Common myeloid progenitor, CD34-positive (primary cell): Measurements from ENCODE around the gene C11orf21.
"Not testable (repeated sequence)": the region's sequence is repeated elsewhere in the genome, so short reads cannot be mapped to it uniquely, and the experiment has no call there.

Experiments used
- CTCF ChIA-PET: fragments of 350-600 bp; sonication (Branson Sonifier 250); formaldehyde crosslinking; loops from one replicate; lab custom pipeline; 2021; ENCODE audit warnings: antibody characterized with exemption; lab: Charles Lee
- POLR2A ChIA-PET: fragments of 350-600 bp; sonication (Branson Sonifier 250); formaldehyde crosslinking; loops from one replicate; lab custom pipeline; 2021; ENCODE audit warnings: antibody characterized with exemption; lab: Charles Lee
- DNase-seq, 3 donors: peaks; one replicate each; pipeline versions ENCODE4 v3.0.0 to v3.0.0-alpha.2; 2013
- H3K27ac ChIP-seq, 2 experiments: 1 replicate in 1 of 2; 2 replicates in 1 of 2; pipeline ENCODE4 v1.7.0; 2013; ENCODE audit warnings: inconsistent platforms in 2 of 2, low read length in 2 of 2, mild to moderate bottlenecking in 2 of 2, low read depth in 1 of 2, moderate library complexity in 1 of 2; ENCODE audit not compliant: severe bottlenecking in 2 of 2, insufficient read depth in 1 of 2, poor library complexity in 1 of 2
- H3K27me3 ChIP-seq, 5 experiments: replicated peaks in 2 of 5; 1 replicate in 3 of 5; 2 replicates in 2 of 5; pipeline versions ENCODE4 v1.6.1 to v1.7.0; 2013; ENCODE audit warnings: low read length in 4 of 5, mild to moderate bottlenecking in 2 of 5, moderate library complexity in 2 of 5, inconsistent platforms in 1 of 5; ENCODE audit not compliant: insufficient read depth in 5 of 5, control insufficient read depth in 4 of 5
- H3K36me3 ChIP-seq, 4 experiments: 1 replicate in 2 of 4; 2 replicates in 2 of 4; pipeline versions ENCODE4 v1.6.1 to v1.7.0; 2013; ENCODE audit warnings: low read length in 3 of 4, control low read depth in 1 of 4, mild to moderate bottlenecking in 1 of 4; ENCODE audit not compliant: control insufficient read depth in 4 of 4, insufficient read depth in 4 of 4
- H3K4me1 ChIP-seq, 4 experiments: 1 replicate in 3 of 4; 2 replicates in 1 of 4; pipeline versions ENCODE4 v1.6.1 to v1.7.1; 2013; ENCODE audit warnings: low read length in 3 of 4, mild to moderate bottlenecking in 3 of 4, control low read depth in 1 of 4, inconsistent platforms in 1 of 4, moderate library complexity in 1 of 4; ENCODE audit not compliant: control insufficient read depth in 4 of 4, insufficient read depth in 4 of 4; ENCODE audit errors: control extremely low read depth in 1 of 4
- H3K4me3 ChIP-seq, 7 experiments: 1 replicate in 4 of 7; 2 replicates in 3 of 7; pipeline versions ENCODE4 v1.5.1 to v1.7.0; 2013; ENCODE audit warnings: mild to moderate bottlenecking in 7 of 7, low read length in 6 of 7, moderate library complexity in 6 of 7, inconsistent platforms in 2 of 7, low read depth in 2 of 7, control low read depth in 1 of 7; ENCODE audit not compliant: insufficient read depth in 4 of 7, control insufficient read depth in 1 of 7; ENCODE audit errors: extremely low read depth in 1 of 7
- H3K9me3 ChIP-seq, 5 experiments: 1 replicate in 4 of 5; 2 replicates in 1 of 5; pipeline versions ENCODE4 v1.6.1 to v1.7.1; 2013; ENCODE audit warnings: low read length in 4 of 5, mild to moderate bottlenecking in 2 of 5, inconsistent platforms in 1 of 5, low read depth in 1 of 5, moderate library complexity in 1 of 5; ENCODE audit not compliant: control insufficient read depth in 4 of 5, insufficient read depth in 2 of 5; ENCODE audit errors: control extremely low read depth in 1 of 5
- WGBS: methylation state at CpG from one replicate; pipeline ENCODE4 v1.1.5; 2013; ENCODE audit not compliant: insufficient coverage; 5-methylcytosine and 5-hydroxymethylcytosine counted together

C11orf21 gene

GRCh38 chr11:2286350-2286749, 15.4 kb downstream of the C11orf21 start:
- H3K27ac ChIP-seq, DNase-seq, H3K27me3 ChIP-seq, H3K4me1 ChIP-seq, POLR2A ChIA-PET, H3K4me3 ChIP-seq, H3K36me3 ChIP-seq: not testable (repeated sequence)
- H3K9me3 ChIP-seq: peaks cover 0 to 15% (median 2%) of the 10 kb centered on the region in 5 experiments
- CTCF ChIA-PET: interaction anchor here (1.2 kb wide), 1 partner anchor 89 kb away, joined by 3 read pairs; no protein-coding TSS in a partner anchor
- 94% methylated on average over 9 of the region's 13 CpGs for WGBS

- ChIA-PET POLR2A (interaction anchor here (0.7 kb wide), 1 partner anchor 604 kb away, joined by 7 read pairs; no protein-coding TSS in a partner anchor), CTCF (interaction anchor here (0.7 kb wide), 1 partner anchor 12 kb away, joined by 3 read pairs; no protein-coding TSS in a partner anchor)
- WGBS: no CpG with 5 or more reads among the region's 2 CpGs
- Histone ChIP-seq H3K4me1 (no peaks in the 10 kb centered on the region), H3K27ac (no peak overlapping the region), H3K9me3 (peaks cover 4 to 41% (median 13%) of the 10 kb centered on the region in 5 experiments), H3K4me3 (no peak overlapping the region), H3K36me3 (no peaks in the 10 kb centered on the region), H3K27me3 (no peaks in the 10 kb centered on the region)
- peak in 1 of 3 donors; percentile 39 for DNase-seq
Observed at GRCh38 chr11:2280208-2280607, 21.5 kb downstream of the C11orf21 start.

GRCh38 chr11:2277933-2278523, 23.7 kb downstream of the C11orf21 start:
- peaks cover 0 to 2% (median 0%) of the 10 kb centered on the region in 5 experiments for H3K27me3 ChIP-seq
- ChIA-PET CTCF (interaction anchor here (1.2 kb wide), 1 partner anchor 21 kb away, joined by 4 read pairs; no protein-coding TSS in a partner anchor), POLR2A (no interaction called here)
- H3K4me1 ChIP-seq: no peaks in the 10 kb centered on the region
- H3K4me3 ChIP-seq: no peak overlapping the region
- no peak overlapping the region for H3K27ac ChIP-seq
- H3K9me3 ChIP-seq: peaks cover 2 to 41% (median 13%) of the 10 kb centered on the region in 5 experiments
- no peak for DNase-seq
- no peaks in the 10 kb centered on the region for H3K36me3 ChIP-seq
- WGBS: 97% methylated on average over 6 of the region's 6 CpGs

- WGBS: 90% methylated on average over 5 of the region's 6 CpGs
- no peaks in the 10 kb centered on the region for H3K36me3 ChIP-seq
- H3K9me3 ChIP-seq: peaks cover 2 to 35% (median 13%) of the 10 kb centered on the region in 5 experiments
- POLR2A ChIA-PET: no interaction called here
- CTCF ChIA-PET: interaction anchor here (0.9 to 1.0 kb wide), 2 partner anchors 28 to 77 kb away, joined by 3 to 4 read pairs; no protein-coding TSS in a partner anchor
- H3K4me3 ChIP-seq: no peak overlapping the region
- H3K4me1 ChIP-seq: no peaks in the 10 kb centered on the region
- DNase-seq: no peak
- H3K27ac ChIP-seq: no peak overlapping the region
- peaks cover 0 to 13% (median 6%) of the 10 kb centered on the region in 5 experiments for H3K27me3 ChIP-seq
Observed at GRCh38 chr11:2277008-2277346, 24.7 kb downstream of the C11orf21 start.

GRCh38 chr11:2276280-2277007, 25.3 kb downstream of the C11orf21 start:
- H3K4me1 ChIP-seq: peaks cover 0 to 2% (median 0%) of the 10 kb centered on the region in 4 experiments
- ChIA-PET CTCF (interaction anchor here (0.9 to 1.2 kb wide), 4 partner anchors 14 to 77 kb away, joined by 3 to 4 read pairs (median 3); no protein-coding TSS in a partner anchor), POLR2A (no interaction called here)
- no peak for DNase-seq
- H3K9me3 ChIP-seq: peaks cover 2 to 30% (median 13%) of the 10 kb centered on the region in 5 experiments
- H3K27me3 ChIP-seq: peaks cover 0 to 18% (median 11%) of the 10 kb centered on the region in 5 experiments
- 97% methylated on average over 10 of the region's 14 CpGs for WGBS
- no peaks in the 10 kb centered on the region for H3K36me3 ChIP-seq
- H3K4me3 ChIP-seq: no peak overlapping the region
- no peak overlapping the region for H3K27ac ChIP-seq

- H3K36me3 ChIP-seq: no peaks in the 10 kb centered on the region
- CTCF ChIA-PET: interaction anchor here (1.0 to 1.4 kb wide), 4 partner anchors 15 to 59 kb away, joined by 3 to 4 read pairs (median 3); no protein-coding TSS in a partner anchor
Observed at GRCh38 chr11:2275334-2276279, 26.1 kb downstream of the C11orf21 start.

More at GRCh38 chr11:2275334-2276279, 26.1 kb downstream of the C11orf21 start:
- H3K4me1 ChIP-seq: peaks cover 0 to 10% (median 7%) of the 10 kb centered on the region in 4 experiments
- over 99% methylated on average over 24 of the region's 30 CpGs for WGBS
- H3K4me3 ChIP-seq: no peak overlapping the region
- H3K27me3 ChIP-seq: peaks cover 0 to 26% (median 15%) of the 10 kb centered on the region in 5 experiments
- peaks cover 2 to 24% (median 9%) of the 10 kb centered on the region in 5 experiments for H3K9me3 ChIP-seq
- no peak overlapping the region for H3K27ac ChIP-seq
- no peak for DNase-seq
- POLR2A ChIA-PET: no interaction called here
